Activated naive CD4-positive, alpha-beta T cell treated with anti-CD3 and anti-CD28 coated beads, Interleukin-2, amount 10 ng/mL, durations not matched to agents 7 days and 5 days (primary cell): ENCODE data around the gene C13orf46.
A peak's percentile ranks its signal among the peaks of the same experiment; 100 is the strongest.

Experiments used
- CTCF ChIA-PET: fragments of 350-600 bp; sonication (Branson Sonifier 250); formaldehyde crosslinking; loops from one replicate; lab custom pipeline; 2021; ENCODE audit warnings: antibody characterized with exemption; lab: Charles Lee
- DNase-seq: peaks from one replicate; pipeline ENCODE4 v3.0.0-alpha.2; 2020
- H3K27ac Mint-ChIP-seq: one replicate; pipeline ENCODE4 v1.8.0; 2021; ENCODE audit warnings: mild to moderate bottlenecking, moderate library complexity, mixed read lengths
- H3K27me3 Mint-ChIP-seq: one replicate; pipeline ENCODE4 v1.8.0; 2021; ENCODE audit warnings: mild to moderate bottlenecking, mixed read lengths
- H3K36me3 Mint-ChIP-seq: one replicate; pipeline ENCODE4 v1.8.0; 2021; ENCODE audit warnings: mixed read lengths
- H3K4me1 Mint-ChIP-seq: one replicate; pipeline ENCODE4 v1.8.0; 2021; ENCODE audit warnings: mixed read lengths
- H3K4me3 Mint-ChIP-seq: one replicate; pipeline ENCODE4 v1.8.0; 2021; ENCODE audit warnings: mild to moderate bottlenecking, moderate library complexity, mixed read lengths
- H3K9me3 Mint-ChIP-seq: one replicate; pipeline ENCODE4 v1.8.0; 2021; ENCODE audit warnings: mixed read lengths

C13orf46 gene

GRCh38 chr13:113939944-113940297, 34.0 kb downstream of the C13orf46 start:
- Mint-ChIP-seq H3K4me1 (no peaks in the 10 kb centered on the region), H3K4me3 (no peak overlapping the region), H3K36me3 (no peaks in the 10 kb centered on the region), H3K27ac (no peak overlapping the region), H3K27me3 (peaks cover 10% of the 10 kb centered on the region), H3K9me3 (no peaks in the 10 kb centered on the region)
- CTCF ChIA-PET = no interaction called here
- DNase-seq = no peak

- H3K36me3 Mint-ChIP-seq = no peaks in the 10 kb centered on the region
- no peak for DNase-seq
- CTCF ChIA-PET = no interaction called here
- H3K4me3 Mint-ChIP-seq = no peak overlapping the region
- H3K27ac Mint-ChIP-seq = no peak overlapping the region
- H3K9me3 Mint-ChIP-seq = no peaks in the 10 kb centered on the region
- peaks cover 10% of the 10 kb centered on the region for H3K27me3 Mint-ChIP-seq
- H3K4me1 Mint-ChIP-seq = no peaks in the 10 kb centered on the region
Observed at GRCh38 chr13:113939129-113939943, 34.5 kb downstream of the C13orf46 start.

- Mint-ChIP-seq H3K27me3 (peaks cover 10% of the 10 kb centered on the region), H3K9me3 (no peaks in the 10 kb centered on the region), H3K4me3 (no peak overlapping the region), H3K36me3 (no peaks in the 10 kb centered on the region), H3K27ac (no peak overlapping the region), H3K4me1 (no peaks in the 10 kb centered on the region)
- CTCF ChIA-PET = no interaction called here
- DNase-seq = no peak
Observed at GRCh38 chr13:113938716-113939115, 35.2 kb downstream of the C13orf46 start.

GRCh38 chr13:113938246-113938645, 35.6 kb downstream of the C13orf46 start:
- CTCF ChIA-PET = no interaction called here
- H3K9me3 Mint-ChIP-seq = no peaks in the 10 kb centered on the region
- no peak overlapping the region for H3K4me3 Mint-ChIP-seq
- H3K27me3 Mint-ChIP-seq = peaks cover 10% of the 10 kb centered on the region
- no peak for DNase-seq
- no peak overlapping the region for H3K27ac Mint-ChIP-seq
- no peaks in the 10 kb centered on the region for H3K4me1 Mint-ChIP-seq
- no peaks in the 10 kb centered on the region for H3K36me3 Mint-ChIP-seq

GRCh38 chr13:113937527-113938180, 36.2 kb downstream of the C13orf46 start:
- CTCF ChIA-PET = no interaction called here
- peaks cover 10% of the 10 kb centered on the region for H3K27me3 Mint-ChIP-seq

GRCh38 chr13:113937073-113937472, 36.8 kb downstream of the C13orf46 start:
- Mint-ChIP-seq H3K27ac (no peak overlapping the region), H3K4me3 (no peak overlapping the region), H3K36me3 (no peaks in the 10 kb centered on the region), H3K27me3 (peaks cover 10% of the 10 kb centered on the region), H3K9me3 (no peaks in the 10 kb centered on the region), H3K4me1 (no peaks in the 10 kb centered on the region)
- CTCF ChIA-PET = interaction anchor here (0.7 kb wide), 1 partner anchor 514 kb away, joined by 3 read pairs; no protein-coding TSS in a partner anchor
- DNase-seq = no peak

More at GRCh38 chr13:113937527-113938180, 36.2 kb downstream of the C13orf46 start:
- H3K36me3 Mint-ChIP-seq = no peaks in the 10 kb centered on the region
- DNase-seq = no peak
- no peak overlapping the region for H3K27ac Mint-ChIP-seq
- no peak overlapping the region for H3K4me3 Mint-ChIP-seq
- H3K4me1 Mint-ChIP-seq = no peaks in the 10 kb centered on the region
- H3K9me3 Mint-ChIP-seq = no peaks in the 10 kb centered on the region

GRCh38 chr13:113936166-113936965, 37.5 kb downstream of the C13orf46 start:
- DNase-seq = no peak
- peaks cover 11% of the 10 kb centered on the region for H3K27me3 Mint-ChIP-seq
- no peak overlapping the region for H3K27ac Mint-ChIP-seq
- no peaks in the 10 kb centered on the region for H3K9me3 Mint-ChIP-seq
- no peaks in the 10 kb centered on the region for H3K4me1 Mint-ChIP-seq
- H3K36me3 Mint-ChIP-seq = no peaks in the 10 kb centered on the region
- no peak overlapping the region for H3K4me3 Mint-ChIP-seq
- CTCF ChIA-PET = interaction anchor here (0.7 kb wide), 1 partner anchor 513 kb away, joined by 3 read pairs; no protein-coding TSS in a partner anchor

GRCh38 chr13:113935001-113935844, 38.7 kb downstream of the C13orf46 start:
- Mint-ChIP-seq H3K36me3 (no peaks in the 10 kb centered on the region), H3K27me3 (peaks cover 16% of the 10 kb centered on the region), H3K9me3 (no peaks in the 10 kb centered on the region), H3K4me1 (no peaks in the 10 kb centered on the region), H3K4me3 (no peak overlapping the region), H3K27ac (no peak overlapping the region)
- CTCF ChIA-PET = no interaction called here
- peak; percentile 16 for DNase-seq

- H3K36me3 Mint-ChIP-seq = no peaks in the 10 kb centered on the region
- H3K9me3 Mint-ChIP-seq = no peaks in the 10 kb centered on the region
- no peak overlapping the region for H3K27ac Mint-ChIP-seq
- DNase-seq = peak; percentile 11
- CTCF ChIA-PET = no interaction called here
- H3K4me1 Mint-ChIP-seq = no peaks in the 10 kb centered on the region
- no peak overlapping the region for H3K4me3 Mint-ChIP-seq
- H3K27me3 Mint-ChIP-seq = peaks cover 16% of the 10 kb centered on the region
Observed at GRCh38 chr13:113934576-113934975, 39.3 kb downstream of the C13orf46 start.

- CTCF ChIA-PET = no interaction called here
- peak; percentile 9 for DNase-seq
- Mint-ChIP-seq H3K27me3 (peaks cover 22% of the 10 kb centered on the region), H3K36me3 (no peaks in the 10 kb centered on the region), H3K4me1 (no peaks in the 10 kb centered on the region), H3K27ac (no peak overlapping the region), H3K4me3 (no peak overlapping the region), H3K9me3 (no peaks in the 10 kb centered on the region)
Observed at GRCh38 chr13:113933901-113934300, 40.0 kb downstream of the C13orf46 start.

- Mint-ChIP-seq H3K27me3 (peaks cover 36% of the 10 kb centered on the region), H3K27ac (no peak overlapping the region), H3K9me3 (no peaks in the 10 kb centered on the region), H3K36me3 (no peaks in the 10 kb centered on the region), H3K4me3 (no peak overlapping the region), H3K4me1 (no peaks in the 10 kb centered on the region)
- peak; percentile 14 for DNase-seq
- CTCF ChIA-PET = interaction anchor here (0.7 kb wide), 1 partner anchor 277 kb away, joined by 3 read pairs; no protein-coding TSS in a partner anchor
Observed at GRCh38 chr13:113931841-113932459, 41.9 kb downstream of the C13orf46 start.

- H3K27ac Mint-ChIP-seq = no peak overlapping the region
- peak; percentile 25 for DNase-seq
- no peaks in the 10 kb centered on the region for H3K36me3 Mint-ChIP-seq
- H3K9me3 Mint-ChIP-seq = no peaks in the 10 kb centered on the region
- peaks cover 39% of the 10 kb centered on the region for H3K27me3 Mint-ChIP-seq
- CTCF ChIA-PET = no interaction called here
- no peak overlapping the region for H3K4me3 Mint-ChIP-seq
- no peaks in the 10 kb centered on the region for H3K4me1 Mint-ChIP-seq
Observed at GRCh38 chr13:113930671-113931637, 42.9 kb downstream of the C13orf46 start.
